Stimulated activated CD8-positive, alpha-beta memory T cell treated with anti-CD3 and anti-CD28 coated beads, Interleukin-7, amount 100 ng/mL, for 48 hours (primary cell): Measurements from ENCODE around the gene PACRG.

Experiments used
- DNase-seq, 2 donors: peaks; one replicate each; pipeline ENCODE4 v3.0.0-alpha.2; 2020; ENCODE audit warnings: low read depth in 1 of 2; ENCODE audit errors: extremely low read depth in 1 of 2

The PACRG gene

DNA sequence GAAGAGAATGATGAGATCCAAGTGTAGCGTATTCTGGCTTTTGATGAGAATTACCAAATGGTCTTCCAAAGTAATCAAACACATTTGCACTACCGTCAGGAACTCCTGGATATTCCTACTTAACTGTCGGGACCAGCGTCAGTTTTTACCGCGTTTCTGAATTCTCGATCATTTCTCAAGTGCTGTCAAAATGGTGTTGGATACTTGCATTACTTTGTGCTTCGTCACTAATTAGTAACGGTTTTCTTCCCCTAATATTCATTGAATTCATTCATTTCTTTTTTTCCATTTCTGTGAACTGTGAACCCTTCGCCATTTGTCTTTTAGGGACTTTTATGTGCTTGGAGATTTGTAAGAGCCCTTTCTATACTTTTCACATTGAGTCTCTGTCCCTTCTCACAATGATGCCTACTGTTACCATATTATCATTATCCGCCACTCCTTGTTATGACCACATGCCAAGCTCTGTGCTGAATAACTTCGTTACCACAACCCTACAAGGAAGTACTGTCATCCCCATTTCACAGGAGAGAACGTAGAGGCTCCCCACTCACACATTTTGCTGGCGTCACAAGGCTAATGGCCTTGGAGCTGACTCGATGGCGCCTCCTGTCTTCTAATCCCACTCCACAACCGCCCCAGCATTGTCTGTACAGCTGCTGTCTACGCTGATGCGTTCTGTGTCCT is 612.6 kb downstream of the PACRG start:
- no peak for DNase-seq

DNA sequence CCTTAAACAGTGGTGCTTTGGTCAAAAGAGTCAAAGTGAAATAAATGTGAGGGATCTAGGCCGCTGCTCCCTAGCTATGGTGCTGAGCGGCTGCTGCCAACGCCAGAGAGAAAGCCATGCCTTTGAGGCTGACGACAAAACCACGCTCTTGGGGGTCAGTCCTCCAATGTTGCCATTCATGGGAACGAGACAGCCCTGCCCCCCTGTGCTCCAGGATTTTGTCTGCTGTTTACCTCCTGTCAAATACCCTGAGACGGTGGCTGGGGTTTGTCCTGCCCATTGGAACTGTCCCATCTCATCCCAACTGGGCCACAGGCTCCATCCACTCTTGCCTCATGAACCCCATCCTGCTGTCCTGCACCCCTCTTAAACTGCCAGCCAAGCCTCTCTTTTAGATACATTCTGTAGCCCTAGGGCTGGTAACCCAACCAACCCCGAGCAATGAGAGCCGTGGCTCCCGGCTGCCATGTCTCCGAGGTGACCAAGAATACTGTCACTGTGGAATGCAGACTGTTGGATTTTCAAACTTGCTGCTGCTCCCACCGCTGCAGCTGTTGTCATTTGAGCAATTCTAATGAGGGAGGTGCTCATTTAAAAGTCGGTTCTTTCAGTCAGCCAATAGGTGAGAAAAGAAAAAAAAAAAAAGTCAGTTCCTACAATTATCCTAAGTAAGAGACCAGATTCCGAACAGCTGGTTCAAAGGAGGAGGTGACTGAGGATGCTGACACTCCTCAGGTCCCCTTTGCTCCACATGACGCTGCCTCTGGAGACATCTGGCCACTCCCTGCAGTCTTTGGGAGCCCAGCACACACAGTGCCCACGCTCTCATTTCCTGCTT is 613.7 kb downstream of the PACRG start:
- no peak for DNase-seq

DNA sequence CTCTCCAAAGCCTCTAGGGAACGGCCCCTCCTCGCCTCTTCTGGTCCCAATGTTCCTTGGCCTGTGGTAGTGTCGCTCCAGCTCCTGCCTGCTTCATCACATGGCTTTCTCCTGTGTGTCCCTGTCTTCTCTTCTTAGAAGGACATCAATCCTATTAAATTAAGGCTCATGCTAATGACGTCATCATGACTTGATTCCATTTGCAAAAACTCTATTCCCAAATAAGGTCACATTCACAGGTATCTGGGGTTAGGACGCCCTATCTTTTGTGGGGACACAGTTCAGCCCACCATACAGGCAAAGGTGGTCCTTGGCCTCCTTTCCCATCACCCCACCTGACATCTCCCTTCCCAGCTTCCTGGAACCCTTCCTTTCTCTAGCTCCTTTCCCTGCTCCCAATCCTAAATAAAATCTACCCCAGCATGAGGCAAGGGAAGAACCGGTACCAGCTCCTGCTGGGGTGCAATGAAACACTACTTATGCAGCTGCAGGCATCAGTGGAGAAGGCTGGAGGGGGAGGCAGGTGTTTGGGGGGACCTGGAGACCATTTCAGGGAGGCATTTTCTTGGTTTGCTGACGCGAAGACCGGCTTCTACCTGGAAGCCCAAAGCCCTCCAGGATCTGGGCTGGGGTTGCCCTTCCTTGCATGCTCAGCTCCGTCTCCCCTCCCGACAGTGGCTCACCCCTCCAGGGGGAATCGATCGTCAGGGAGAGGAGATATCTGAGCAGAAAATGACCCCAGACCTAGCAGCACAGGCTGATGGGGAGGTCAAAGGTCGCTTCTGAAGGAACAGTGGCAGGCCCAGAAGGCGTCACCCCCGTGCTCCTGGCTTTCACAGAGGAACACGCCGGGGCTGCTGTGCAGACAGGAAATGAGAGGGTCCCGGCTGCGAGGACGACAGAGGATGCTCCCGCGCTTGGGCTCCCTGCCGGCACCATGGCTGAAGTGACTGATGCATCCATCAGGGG is 615.1 kb downstream of the PACRG start:
- no peak for DNase-seq

DNA sequence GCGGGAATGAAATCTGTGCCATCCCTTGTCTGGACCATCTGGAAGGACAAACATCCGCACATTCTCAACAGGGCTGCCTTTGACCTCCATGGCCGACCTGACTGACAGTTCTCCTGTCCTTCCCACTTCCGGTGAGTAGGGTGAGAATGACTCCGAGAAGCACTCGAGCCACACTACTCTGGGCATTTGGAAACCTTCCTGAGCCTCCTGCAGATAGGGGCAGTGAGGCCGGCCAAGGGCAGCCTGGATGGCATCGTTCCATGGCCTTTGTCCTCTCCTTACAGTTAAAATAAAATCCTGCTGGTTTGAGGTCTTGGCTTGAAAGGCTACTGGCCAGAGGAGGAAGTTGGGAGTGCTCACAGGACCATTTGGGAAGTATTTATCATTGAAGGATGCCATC is 615.8 kb downstream of the PACRG start:
- DNase-seq, result no peak

DNA sequence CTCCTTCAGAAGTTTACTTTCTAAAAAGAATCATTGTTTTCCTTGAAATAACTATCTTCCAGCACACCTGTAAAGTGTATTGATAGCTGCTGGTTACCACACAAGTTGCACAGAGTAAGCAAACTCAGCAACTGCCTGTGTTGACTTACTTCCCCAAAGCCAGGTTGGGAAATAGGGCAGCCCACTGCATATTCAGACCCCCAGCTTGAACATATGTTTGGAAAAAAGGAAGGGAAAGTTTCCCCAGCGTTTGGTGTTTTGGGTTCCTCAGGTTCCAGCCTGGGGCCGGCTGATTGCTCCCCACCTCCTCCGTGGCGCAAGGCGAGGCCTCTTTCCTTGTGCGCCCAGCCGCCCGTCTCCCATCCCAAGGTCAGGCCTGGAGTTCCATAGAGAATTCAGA is 616.6 kb downstream of the PACRG start:
- no peak for DNase-seq

DNA sequence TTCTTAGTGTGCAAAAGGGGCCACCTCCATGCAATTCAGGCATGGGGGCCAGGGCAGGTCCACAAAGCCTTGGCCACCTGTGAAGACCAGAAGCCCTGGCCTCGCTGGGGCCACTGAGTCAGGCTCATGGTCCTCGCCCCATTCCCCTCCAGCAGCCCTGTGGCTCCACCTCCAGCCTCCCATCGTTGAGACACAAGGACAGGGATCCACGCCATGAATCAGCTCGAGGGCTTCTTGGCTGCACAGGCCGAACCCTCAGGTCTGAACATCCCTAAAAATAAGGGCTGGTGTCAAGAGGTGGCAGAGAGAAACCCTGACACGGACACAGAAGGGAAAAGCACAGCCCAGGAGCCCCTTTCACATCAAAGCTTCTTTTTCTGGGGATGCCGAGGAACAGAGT is 618.2 kb downstream of the PACRG start:
- no peak for DNase-seq

DNA sequence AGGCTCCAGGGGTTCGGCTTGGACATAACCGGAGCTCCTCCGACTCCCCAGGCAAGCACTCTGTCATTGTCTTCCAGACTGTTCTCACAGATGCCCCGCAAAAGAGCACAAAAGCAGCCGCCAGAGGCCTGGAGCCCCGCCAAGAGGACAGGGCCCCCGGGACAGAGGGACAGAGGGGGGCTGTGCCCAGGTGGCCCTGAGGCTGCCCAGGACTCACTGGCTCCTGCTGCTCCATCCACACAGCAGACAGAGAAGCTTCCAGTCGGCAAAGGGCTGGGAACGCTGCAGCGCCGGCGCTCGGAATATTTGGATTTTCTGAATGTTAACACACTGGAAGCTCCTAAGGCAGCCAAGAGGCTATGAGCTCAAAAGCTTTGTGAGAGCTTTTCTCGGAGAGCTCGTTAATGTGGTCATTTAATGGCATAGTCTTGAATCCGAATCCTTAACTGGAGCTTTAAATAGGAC is 618.8 kb downstream of the PACRG start:
- no peak for DNase-seq

DNA sequence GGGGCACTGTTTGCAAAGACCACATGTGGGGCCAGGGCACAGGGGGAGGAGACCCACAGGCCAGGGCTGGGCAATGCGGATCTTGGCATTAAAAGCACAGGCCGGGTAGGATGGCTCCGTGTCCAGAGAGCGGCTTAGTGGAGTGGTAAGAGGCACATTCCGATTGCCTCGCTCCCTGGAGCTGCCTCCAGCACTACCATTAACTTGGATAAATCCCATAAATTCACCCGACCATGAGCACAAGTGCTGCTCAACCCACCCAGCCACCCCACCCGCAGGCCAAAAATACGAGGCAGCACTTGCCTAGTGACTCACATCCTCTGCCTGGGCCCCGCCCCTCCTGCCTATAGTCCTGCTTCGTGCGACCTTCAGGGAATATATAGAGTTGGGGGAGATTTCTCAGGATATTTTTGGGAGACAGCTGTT is 619.3 kb downstream of the PACRG start:
- no peak for DNase-seq

DNA sequence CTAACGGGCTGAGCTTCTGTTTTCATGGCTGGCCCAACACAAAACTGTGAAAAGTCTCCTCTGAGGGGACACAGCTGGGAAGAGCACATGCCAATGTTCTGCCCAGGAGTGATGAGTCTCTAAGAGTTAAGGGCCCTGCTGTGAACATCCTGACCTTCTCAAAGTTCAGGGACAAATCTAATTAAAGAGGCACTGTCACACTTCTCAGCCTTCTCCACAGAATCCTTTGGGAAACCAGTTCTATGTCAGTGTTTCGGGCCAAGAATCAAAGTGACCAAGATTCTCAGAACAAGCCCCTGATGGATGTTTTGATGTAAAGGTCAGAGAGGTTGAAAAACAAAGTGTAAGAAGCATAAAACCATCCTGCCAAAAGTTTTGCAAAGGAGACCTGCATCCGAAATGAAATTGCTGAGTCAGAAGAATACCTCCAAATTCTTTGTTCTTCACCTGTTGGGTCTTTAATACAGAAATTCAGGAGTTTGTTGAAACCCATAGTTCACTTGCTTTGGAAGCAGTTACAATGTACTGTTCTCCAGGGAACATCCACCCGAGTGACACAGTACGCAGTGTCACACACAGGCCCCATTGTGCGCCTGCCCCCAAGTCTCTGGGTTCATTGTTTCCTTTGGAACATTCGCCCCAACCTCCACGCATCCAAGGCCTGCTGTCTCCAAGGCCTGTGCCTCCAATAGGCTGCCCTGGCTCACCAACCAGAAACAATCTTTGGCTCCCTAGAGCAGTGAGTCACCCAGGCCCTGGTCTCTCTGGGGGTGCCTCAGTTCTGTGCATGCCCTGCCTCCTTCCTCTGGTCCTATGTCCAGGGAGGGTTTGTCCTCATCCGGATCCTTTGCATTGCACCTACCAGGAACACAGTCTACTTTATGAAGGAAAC is 621.3 kb downstream of the PACRG start:
- DNase-seq, result no peak

DNA sequence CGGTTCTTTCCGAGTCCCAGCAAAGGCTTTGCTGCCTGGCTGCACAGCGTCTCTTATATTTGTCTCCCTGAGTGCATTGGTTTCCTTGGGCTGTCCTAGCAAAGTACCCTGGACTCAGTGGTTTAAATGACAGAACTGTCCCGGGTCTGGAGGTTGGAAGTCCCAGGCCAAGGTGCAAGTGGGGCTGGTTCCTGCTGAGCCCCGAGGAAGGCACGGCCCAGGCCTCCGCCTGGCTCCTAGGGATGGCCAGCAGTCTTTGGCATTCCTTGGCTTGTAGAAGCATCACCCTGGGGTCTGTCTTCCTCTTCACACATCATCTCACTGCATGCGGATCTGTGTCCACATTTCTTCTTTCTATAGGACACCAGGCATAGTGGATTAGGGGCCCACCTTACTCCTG is 621.9 kb downstream of the PACRG start:
- DNase-seq, result no peak

DNA sequence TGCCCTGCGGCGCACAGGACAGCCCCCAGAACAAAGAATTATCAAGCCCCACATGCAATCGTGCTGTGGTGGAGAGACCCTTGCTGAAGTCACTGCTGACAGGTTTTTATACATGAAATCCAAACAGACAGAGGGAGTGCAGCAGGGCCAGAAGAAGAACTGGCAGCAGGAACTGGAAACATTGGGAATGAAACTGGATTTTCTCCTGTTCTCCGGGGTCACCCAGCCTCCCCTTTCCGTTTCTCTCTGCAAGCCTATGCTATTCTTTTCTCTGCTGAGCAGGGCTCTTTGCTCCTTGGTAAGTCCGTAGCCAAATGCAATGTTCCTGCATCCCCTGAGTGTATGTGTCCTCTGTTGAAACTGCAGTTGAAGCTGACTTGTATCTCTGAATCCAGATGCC is 623.2 kb downstream of the PACRG start:
- no peak for DNase-seq

DNA sequence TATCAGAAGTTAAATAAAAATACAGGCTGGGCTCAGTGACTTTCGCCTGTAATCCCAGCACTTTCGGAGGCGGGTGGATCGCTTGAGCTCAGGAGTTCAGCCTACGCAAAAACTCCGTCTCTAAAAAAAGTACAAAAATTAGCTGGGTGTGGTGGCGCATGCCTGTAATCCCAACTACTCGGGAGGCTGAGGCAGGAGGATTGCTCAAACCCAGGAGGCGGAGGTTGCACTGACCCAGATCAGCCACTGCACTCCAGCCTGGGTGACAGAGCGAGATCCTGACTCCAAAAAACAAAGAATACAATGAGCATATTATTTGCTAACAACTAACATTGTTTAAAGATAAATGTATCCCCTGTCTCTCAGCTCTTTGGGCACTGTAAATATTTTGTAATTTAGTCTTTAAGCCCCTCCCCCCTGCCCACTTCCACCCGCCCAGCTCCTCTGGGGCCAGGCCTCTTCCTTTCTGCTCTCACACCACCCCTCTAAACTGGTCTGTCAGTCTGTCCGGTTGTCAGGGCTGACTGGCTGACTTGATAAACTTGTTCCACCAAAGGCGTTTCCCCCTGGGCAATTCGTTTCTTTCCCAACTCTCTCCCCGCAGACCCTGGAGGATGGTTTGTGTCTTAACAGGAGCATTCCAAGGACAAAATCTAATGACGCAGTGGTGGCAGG is 624.4 kb downstream of the PACRG start:
- no peak for DNase-seq

DNA sequence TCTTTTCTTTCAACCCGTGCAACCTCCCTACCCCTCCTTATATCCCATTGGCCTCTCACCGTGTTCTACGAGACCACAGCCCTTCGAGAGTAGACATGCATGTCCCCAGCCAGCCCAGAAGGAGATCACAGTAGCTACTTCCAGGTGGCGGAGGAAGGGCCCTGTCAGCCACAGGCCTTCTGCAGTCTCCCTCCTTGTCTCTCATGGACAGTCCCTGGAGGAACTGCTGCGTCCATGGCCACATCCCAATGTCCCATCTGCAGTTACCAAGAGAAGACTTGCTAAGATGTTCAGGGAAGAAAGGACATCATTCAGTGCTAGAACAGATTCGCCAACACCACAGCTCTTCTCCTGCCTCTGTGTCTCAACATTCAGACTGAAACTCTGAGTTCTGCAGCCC is 625.2 kb downstream of the PACRG start:
- DNase-seq, result no peak

DNA sequence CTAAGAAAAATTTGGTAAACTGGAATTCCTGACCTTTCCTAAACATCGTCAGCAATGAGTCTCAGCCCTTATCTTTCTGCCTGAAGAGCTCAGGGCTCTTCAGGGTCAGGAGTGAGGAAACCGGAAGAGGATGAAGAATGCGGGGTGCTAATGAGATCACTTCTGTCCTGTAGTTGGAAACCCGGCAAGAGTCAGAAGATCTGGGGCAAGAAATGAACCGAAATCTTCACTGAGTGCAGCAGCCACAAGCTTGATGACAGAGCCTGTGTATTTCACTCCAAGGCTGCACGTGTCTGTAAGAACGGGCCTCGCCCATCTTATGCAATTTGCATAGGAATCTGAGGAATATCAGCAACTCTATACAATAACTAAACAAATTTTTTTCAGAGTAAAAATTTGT is 626.3 kb downstream of the PACRG start:
- DNase-seq, result no peak

DNA sequence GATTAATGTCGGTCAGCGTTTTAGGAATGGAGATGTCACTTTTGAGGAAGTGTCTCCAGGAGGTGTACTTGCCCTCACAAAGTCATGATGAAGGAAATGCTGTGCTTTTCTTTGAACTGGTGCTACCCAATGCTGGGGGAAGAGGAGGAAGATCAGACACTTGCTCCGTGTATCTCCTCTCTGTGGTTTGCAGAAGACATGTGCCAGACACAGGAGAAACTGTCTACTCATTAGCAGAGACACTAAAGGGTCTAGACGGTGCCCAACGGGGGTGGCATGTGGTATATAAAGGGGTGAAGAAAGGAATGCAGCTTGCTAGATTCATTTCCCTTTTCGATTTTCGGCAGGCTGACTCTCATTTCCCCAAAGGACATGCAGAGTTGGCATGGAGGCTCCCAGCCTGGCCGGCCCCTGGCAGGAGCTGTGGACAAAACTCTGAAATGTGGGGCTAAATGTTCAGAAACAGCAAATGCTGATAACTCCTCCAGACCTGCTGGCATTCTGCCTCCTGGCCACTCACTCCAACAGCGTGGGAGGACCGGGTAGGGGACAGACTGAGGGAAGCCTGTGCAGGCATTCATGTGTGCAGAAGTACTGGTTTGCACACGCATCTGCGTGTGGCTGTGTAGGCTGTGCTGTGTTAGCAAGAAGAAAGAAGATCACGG is 627.1 kb downstream of the PACRG start:
- no peak for DNase-seq

DNA sequence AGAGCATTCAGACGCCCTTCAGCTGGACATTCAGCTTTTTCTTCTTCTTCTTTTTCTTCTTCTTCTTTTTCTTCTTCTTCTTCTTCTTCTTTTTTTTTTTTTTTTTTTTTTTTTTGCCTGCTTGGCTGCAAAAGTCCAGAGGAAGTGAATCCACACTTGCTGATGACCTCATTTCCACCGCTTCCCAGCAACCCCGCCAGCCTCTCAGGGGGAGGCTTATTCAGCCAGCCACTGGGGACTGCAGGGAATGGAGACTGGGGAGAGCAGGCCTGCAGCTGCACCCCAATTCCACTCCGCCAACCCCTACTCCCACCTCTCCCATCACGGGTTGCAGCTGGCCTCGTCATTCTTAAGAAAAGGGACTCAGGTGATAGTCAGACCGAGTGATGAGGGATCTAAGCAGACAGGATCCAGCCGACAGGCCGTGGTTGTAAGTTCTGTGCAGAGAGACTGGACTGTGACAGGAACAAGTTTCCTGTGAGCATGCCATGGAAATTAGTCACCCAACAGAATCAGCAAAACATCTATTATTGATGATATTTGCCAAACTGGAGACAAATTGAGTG is 627.7 kb downstream of the PACRG start:
- no peak for DNase-seq

DNA sequence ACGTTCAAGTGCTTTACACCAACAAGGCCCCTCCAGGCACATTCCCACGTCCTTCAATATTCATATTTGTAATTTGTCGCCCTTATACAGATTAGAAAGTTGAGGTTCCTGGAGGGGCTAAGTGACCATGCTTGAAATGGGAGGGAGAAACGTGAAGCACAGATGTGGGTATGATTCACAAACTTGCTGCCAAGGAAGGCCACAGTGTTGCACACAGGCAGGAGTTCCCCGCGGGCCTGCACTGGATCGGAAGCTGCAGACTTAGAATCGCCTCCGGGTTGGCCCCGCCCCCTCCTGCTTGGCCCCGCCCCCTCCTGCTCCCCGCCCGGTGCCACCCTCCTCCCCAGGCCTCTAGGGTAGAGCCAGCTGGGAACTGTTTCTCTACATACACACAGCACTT is 628.5 kb downstream of the PACRG start:
- DNase-seq, result no peak

DNA sequence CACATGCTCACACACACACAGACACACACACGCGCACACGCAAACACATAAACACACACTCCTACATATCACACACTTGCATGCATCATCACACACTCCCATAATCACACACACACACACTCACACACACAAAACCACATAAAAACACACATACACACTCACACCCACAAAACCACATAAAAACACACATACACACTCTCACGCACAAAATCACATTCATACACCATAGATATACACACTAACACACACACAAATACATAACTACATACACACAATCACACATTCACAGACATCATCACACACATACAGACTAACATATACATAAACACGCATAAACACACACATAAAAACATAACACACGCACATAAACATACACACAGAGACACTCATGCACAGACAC is 629.0 kb downstream of the PACRG start:
- DNase-seq, result no peak

DNA sequence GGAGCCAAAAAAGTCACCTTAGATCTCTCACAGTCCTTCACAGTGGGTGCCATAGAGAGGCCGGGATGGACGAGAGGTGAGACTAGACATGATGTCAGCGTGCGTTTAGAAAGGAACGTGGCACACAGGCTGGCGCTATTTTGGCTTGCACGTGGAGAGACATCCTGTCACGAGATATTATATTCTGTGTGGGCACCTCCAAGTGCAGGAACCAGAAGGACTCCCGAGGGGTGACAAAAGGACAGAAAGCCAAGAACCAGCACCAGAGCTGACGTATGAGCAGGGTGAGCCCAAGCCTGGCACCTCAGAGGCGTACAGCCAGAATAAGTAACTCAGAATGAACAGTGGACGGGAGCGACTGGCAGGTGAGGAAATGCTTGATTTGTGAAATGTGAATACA is 636.9 kb downstream of the PACRG start:
- no peak for DNase-seq
